Measurements from ENCODE around the gene MVK. TPM values are rescaled to one million over a fixed set of nuclear protein-coding genes. Genes with fewer than 3 reads are reported as not detected.

The MVK gene
- polyA plus RNA-seq, 3 donors, result 1.1 to 3.8 (median 1.6) TPM

- no peaks in the 10 kb centered on the region for H3K36me3 ChIP-seq (replicated peaks in 1 of 2; ENCODE audit: control insufficient read depth in 1 of 2, insufficient read depth in 2 of 2, low read length in 2 of 2)
- TF ChIP-seq CTCF (IDR thresholded peaks at IDR 0.05), result no peak
- H3K9me3 Mint-ChIP-seq, result peaks cover 0 to 4% (median 0%) of the 10 kb centered on the region in 7 donors
- H4K20me1 ChIP-seq (ENCODE audit: insufficient read depth, low read length), result no peaks in the 10 kb centered on the region
- H3K4me3 ChIP-seq (replicated peaks in 1 of 3; ENCODE audit: low read depth in 2 of 3, low read length in 3 of 3), result no peak overlapping the region
- no peaks in the 10 kb centered on the region for H3K9me3 ChIP-seq (replicated peaks in 1 of 2; ENCODE audit: control insufficient read depth in 1 of 2, insufficient read depth in 1 of 2, low read length in 2 of 2)
- no peaks in the 10 kb centered on the region for H3K36me3 Mint-ChIP-seq
- no peak overlapping the region for H3K4me2 ChIP-seq (replicated peaks; ENCODE audit: extremely low read depth, low read length, poor library complexity, severe bottlenecking)
- intact Hi-C loops (cut with micrococcal nuclease), result no loop called here
- H2AFZ ChIP-seq (ENCODE audit: insufficient read depth, low read depth, low read length, poor library complexity, severe bottlenecking), result no peak overlapping the region
- no peak overlapping the region for H3K27ac Mint-ChIP-seq
- no peak for DNase-seq
- H3K27ac ChIP-seq (ENCODE audit: low read depth in 1 of 2, low read length in 2 of 2), result no peak overlapping the region
- H3K4me1 Mint-ChIP-seq, result no peaks in the 10 kb centered on the region
- no peaks in the 10 kb centered on the region for H3K27me3 ChIP-seq (ENCODE audit: control insufficient read depth in 2 of 2, insufficient read depth in 2 of 2, low read length in 2 of 2)
- no peak overlapping the region for H3K9ac ChIP-seq (ENCODE audit: insufficient read depth, low read length, poor library complexity, severe bottlenecking)
- no peaks in the 10 kb centered on the region for H3K4me1 ChIP-seq (ENCODE audit: control insufficient read depth in 1 of 2, insufficient read depth in 2 of 2, low read length in 2 of 2)
- H3K79me2 ChIP-seq (ENCODE audit: insufficient read depth, low read length), result no peaks in the 10 kb centered on the region
- H3K27me3 Mint-ChIP-seq (ENCODE audit: low read depth in 3 of 3), result peaks cover 17 to 26% (median 17%) of the 10 kb centered on the region in 3 donors
- no peak overlapping the region for H3K4me3 Mint-ChIP-seq
- WGBS (ENCODE audit: insufficient coverage), result 60% methylated on average over 17 of the region's 26 CpGs
Measured at GRCh38 chr12:109613649-109614455, 40.3 kb downstream of the MVK start.

GRCh38 chr12:109615556-109616229, 42.1 kb downstream of the MVK start:
- no peak for TF ChIP-seq CTCF (IDR thresholded peaks at IDR 0.05)
- Histone ChIP-seq H3K4me1 (ENCODE audit: control insufficient read depth in 1 of 2, insufficient read depth in 2 of 2, low read length in 2 of 2) (no peaks in the 10 kb centered on the region), H3K9ac (ENCODE audit: insufficient read depth, low read length, poor library complexity, severe bottlenecking) (no peak overlapping the region), H2AFZ (ENCODE audit: insufficient read depth, low read depth, low read length, poor library complexity, severe bottlenecking) (no peak overlapping the region), H3K4me3 (replicated peaks in 1 of 3; ENCODE audit: low read depth in 2 of 3, low read length in 3 of 3) (no peak overlapping the region), H3K27me3 (ENCODE audit: control insufficient read depth in 2 of 2, insufficient read depth in 2 of 2, low read length in 2 of 2) (no peaks in the 10 kb centered on the region), H3K36me3 (replicated peaks in 1 of 2; ENCODE audit: control insufficient read depth in 1 of 2, insufficient read depth in 2 of 2, low read length in 2 of 2) (no peaks in the 10 kb centered on the region), H4K20me1 (ENCODE audit: insufficient read depth, low read length) (no peaks in the 10 kb centered on the region), H3K27ac (ENCODE audit: low read depth in 1 of 2, low read length in 2 of 2) (no peak overlapping the region), H3K4me2 (replicated peaks; ENCODE audit: extremely low read depth, low read length, poor library complexity, severe bottlenecking) (no peak overlapping the region), H3K9me3 (replicated peaks in 1 of 2; ENCODE audit: control insufficient read depth in 1 of 2, insufficient read depth in 1 of 2, low read length in 2 of 2) (no peaks in the 10 kb centered on the region), H3K79me2 (ENCODE audit: insufficient read depth, low read length) (no peaks in the 10 kb centered on the region)
- no peak overlapping the region for H3K4me3 Mint-ChIP-seq
- no peak for DNase-seq
- WGBS (ENCODE audit: insufficient coverage), result 92% methylated on average over 8 of the region's 14 CpGs
- H3K27me3 Mint-ChIP-seq (ENCODE audit: low read depth in 3 of 3), result peaks cover 10 to 22% (median 20%) of the 10 kb centered on the region in 3 donors
- no peak overlapping the region for H3K27ac Mint-ChIP-seq
- peaks cover 0 to 4% (median 0%) of the 10 kb centered on the region in 7 donors for H3K9me3 Mint-ChIP-seq
- intact Hi-C loops (cut with micrococcal nuclease), result no loop called here
- no peaks in the 10 kb centered on the region for H3K4me1 Mint-ChIP-seq
- H3K36me3 Mint-ChIP-seq, result no peaks in the 10 kb centered on the region

Data from CD14-positive monocyte (primary cell).